Fibroblast of villous mesenchyme (primary cell): Measurements from ENCODE around the gene PDE4D. TPM values are rescaled to one million over a fixed set of nuclear protein-coding genes. Genes with fewer than 3 reads are reported as not detected.

Experiments
- DNase-seq: peaks from one replicate; pipeline ENCODE4 v3.0.0-alpha.2; 2010; ENCODE audit warnings: low read depth
- H3K4me3 ChIP-seq: 2 replicates; pipeline ENCODE4 v1.5.1; 2011; ENCODE audit warnings: low read depth, mild to moderate bottlenecking, low read length
- total RNA-seq: library from RNA; depleted of rRNA; stranded (reverse); fragments of >200 nt; gene quantifications from 2 replicates; pipeline ENCODE4 v1.2.3, GENCODE V29; 2012
- TF ChIP-seq, protein P1 (sequence below): IDR thresholded peaks from 2 replicates; pipeline ENCODE4 v1.5.1; 2012; ENCODE audit warnings: low read depth, mild to moderate bottlenecking, low read length; ENCODE audit not compliant: insufficient read depth

Gene PDE4D
- total RNA-seq, 1 donor, result 6.0 TPM

DNA sequence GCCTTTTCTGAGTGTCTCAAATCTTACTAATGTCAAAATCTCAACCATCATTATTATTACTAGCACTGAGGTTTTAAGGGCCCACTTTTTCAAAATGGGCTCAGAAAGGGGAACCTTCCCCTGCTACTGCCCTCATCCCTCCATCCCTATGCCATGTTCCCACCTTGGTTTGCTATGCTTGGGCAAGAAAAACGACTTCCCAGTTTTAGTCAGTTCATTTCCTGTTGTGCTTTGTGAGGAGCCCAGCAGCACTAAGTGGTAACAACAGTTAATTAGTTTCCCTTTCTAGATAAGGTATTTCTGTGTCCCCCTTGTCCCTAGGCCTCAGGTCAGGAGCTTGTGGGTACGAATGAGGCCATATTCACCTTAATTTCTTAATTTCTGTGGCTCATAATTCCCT lies 715.5 kb downstream of the PDE4D start:
- TF ChIP-seq, protein P1, sequence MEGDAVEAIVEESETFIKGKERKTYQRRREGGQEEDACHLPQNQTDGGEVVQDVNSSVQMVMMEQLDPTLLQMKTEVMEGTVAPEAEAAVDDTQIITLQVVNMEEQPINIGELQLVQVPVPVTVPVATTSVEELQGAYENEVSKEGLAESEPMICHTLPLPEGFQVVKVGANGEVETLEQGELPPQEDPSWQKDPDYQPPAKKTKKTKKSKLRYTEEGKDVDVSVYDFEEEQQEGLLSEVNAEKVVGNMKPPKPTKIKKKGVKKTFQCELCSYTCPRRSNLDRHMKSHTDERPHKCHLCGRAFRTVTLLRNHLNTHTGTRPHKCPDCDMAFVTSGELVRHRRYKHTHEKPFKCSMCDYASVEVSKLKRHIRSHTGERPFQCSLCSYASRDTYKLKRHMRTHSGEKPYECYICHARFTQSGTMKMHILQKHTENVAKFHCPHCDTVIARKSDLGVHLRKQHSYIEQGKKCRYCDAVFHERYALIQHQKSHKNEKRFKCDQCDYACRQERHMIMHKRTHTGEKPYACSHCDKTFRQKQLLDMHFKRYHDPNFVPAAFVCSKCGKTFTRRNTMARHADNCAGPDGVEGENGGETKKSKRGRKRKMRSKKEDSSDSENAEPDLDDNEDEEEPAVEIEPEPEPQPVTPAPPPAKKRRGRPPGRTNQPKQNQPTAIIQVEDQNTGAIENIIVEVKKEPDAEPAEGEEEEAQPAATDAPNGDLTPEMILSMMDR, result no peak
- DNase-seq, result no peak

GRCh38 chr5:59177644-59178043 lies 715.9 kb downstream of the PDE4D start:
- TF ChIP-seq, protein P1, result no peak
- no peak overlapping the region for H3K4me3 ChIP-seq
- DNase-seq, result no peak

More for the DNA sequence above, 715.5 kb downstream of the PDE4D start:
- H3K4me3 ChIP-seq, result no peak overlapping the region

GRCh38 chr5:59174248-59174844 lies 719.2 kb downstream of the PDE4D start:
- DNase-seq, result peak; percentile 87
- H3K4me3 ChIP-seq, result no peak overlapping the region
- TF ChIP-seq, protein P1, result peak; percentile 95

- H3K4me3 ChIP-seq, result no peak overlapping the region
- TF ChIP-seq, protein P1, result peak; percentile 26
- peak; percentile 44 for DNase-seq
These were observed 719.9 kb downstream of the PDE4D start for GRCh38 chr5:59173578-59173977.

- H3K4me3 ChIP-seq, result no peak overlapping the region
- TF ChIP-seq, protein P1, result no peak
- DNase-seq, result no peak
These were observed 722.4 kb downstream of the PDE4D start for GRCh38 chr5:59171131-59171530.

GRCh38 chr5:59169768-59170150 lies 723.8 kb downstream of the PDE4D start:
- no peak overlapping the region for H3K4me3 ChIP-seq
- DNase-seq, result no peak
- TF ChIP-seq, protein P1, result no peak
